RCC 7860 (cell line): ENCODE data around the gene ZSCAN29.
"Not testable (repeated sequence)": the region's sequence is repeated elsewhere in the genome, so short reads cannot be mapped to it uniquely, and the experiment has no call there.

Source experiments
- DNase-seq: peaks from one replicate; pipeline ENCODE4 v3.0.0-alpha.2; 2015; ENCODE audit warnings: low spot score
- FAIRE-seq: peaks from 2 replicates; lab custom pipeline; 2012; peaks lifted over from hg19 to GRCh38; lab: Jason Lieb, UNC

Gene ZSCAN29

GRCh38 chr15:43370975-43371974 lies at the start of gene ZSCAN29, which contains the start of gene TUBGCP4:
Gene ZSCAN29, minus strand, starts transcription at chr15:43371043. Its CDS starts 1,130 bp downstream, at chr15:43369913.
Gene TUBGCP4, plus strand, starts transcription at chr15:43371101. Its CDS starts 254 bp downstream, at chr15:43371355.
- no peak for FAIRE-seq
- peak; percentile 63 for DNase-seq

- FAIRE-seq (no peak), DNase-seq (no peak)
Observed at GRCh38 chr15:43420435-43420834, 49.6 kb upstream of the ZSCAN29 start.

- DNase-seq (no peak), FAIRE-seq (no peak)
Observed at GRCh38 chr15:43414196-43414595, 43.4 kb upstream of the ZSCAN29 start.

- no peak for FAIRE-seq
Observed at GRCh38 chr15:43412096-43412495, 41.3 kb upstream of the ZSCAN29 start.

GRCh38 chr15:43410572-43411214 lies 39.9 kb upstream of the ZSCAN29 start:
- DNase-seq (no peak), FAIRE-seq (no peak)

More at GRCh38 chr15:43412096-43412495, 41.3 kb upstream of the ZSCAN29 start:
- no peak for DNase-seq

- no peak for FAIRE-seq
- DNase-seq = no peak
Observed at GRCh38 chr15:43408789-43409188, 37.9 kb upstream of the ZSCAN29 start.

GRCh38 chr15:43406808-43407207 lies 36.0 kb upstream of the ZSCAN29 start:
- DNase-seq = no peak
- no peak for FAIRE-seq

GRCh38 chr15:43406189-43406588 lies 35.3 kb upstream of the ZSCAN29 start:
- FAIRE-seq (no peak), DNase-seq (no peak)

GRCh38 chr15:43404130-43404529 lies 33.3 kb upstream of the ZSCAN29 start:
- DNase-seq (no peak), FAIRE-seq (no peak)

GRCh38 chr15:43403616-43404015 lies 32.8 kb upstream of the ZSCAN29 start:
- DNase-seq = no peak
- FAIRE-seq = no peak

GRCh38 chr15:43402255-43402654 lies 31.4 kb upstream of the ZSCAN29 start:
- FAIRE-seq (no peak), DNase-seq (no peak)

GRCh38 chr15:43393592-43393991 lies 22.7 kb upstream of the ZSCAN29 start:
- not testable (repeated sequence) for FAIRE-seq

GRCh38 chr15:43390723-43391122 lies 19.9 kb upstream of the ZSCAN29 start:
- no peak for DNase-seq

More at GRCh38 chr15:43393592-43393991, 22.7 kb upstream of the ZSCAN29 start:
- not testable (repeated sequence) for DNase-seq

GRCh38 chr15:43383070-43383469 lies 12.2 kb upstream of the ZSCAN29 start:
- FAIRE-seq = no peak

More at GRCh38 chr15:43390723-43391122, 19.9 kb upstream of the ZSCAN29 start:
- no peak for FAIRE-seq

GRCh38 chr15:43382310-43382709 lies 11.5 kb upstream of the ZSCAN29 start:
- DNase-seq = no peak
- FAIRE-seq = no peak

More at GRCh38 chr15:43383070-43383469, 12.2 kb upstream of the ZSCAN29 start:
- DNase-seq = no peak

- DNase-seq (no peak), FAIRE-seq (no peak)
Observed at GRCh38 chr15:43378601-43379000, 7.8 kb upstream of the ZSCAN29 start.

- FAIRE-seq = no peak
- no peak for DNase-seq
Observed at GRCh38 chr15:43376017-43376705, 5.3 kb upstream of the ZSCAN29 start.

- FAIRE-seq (no peak), DNase-seq (no peak)
Observed at GRCh38 chr15:43370310-43370974, 401 bp downstream of the ZSCAN29 start.

GRCh38 chr15:43361313-43361903 lies 9.4 kb downstream of the ZSCAN29 start:
- FAIRE-seq = no peak
- no peak for DNase-seq

- FAIRE-seq (no peak), DNase-seq (no peak)
Observed at GRCh38 chr15:43360821-43361220, 10.0 kb downstream of the ZSCAN29 start.
